ENCODE measurements around the gene ADCY7.

Gene ADCY7

GRCh38 chr16:50318796-50319578 is 52.6 kb downstream of the ADCY7 start:
- TF ChIP-seq SPI1 (IDR thresholded peaks at IDR 0.05; ENCODE audit: borderline replicate concordance, low read depth) (no peak), CTCF (IDR thresholded peaks at IDR 0.05; ENCODE audit: insufficient read depth, low read length) (no peak), GABPA (IDR thresholded peaks at IDR 0.05; ENCODE audit: low read depth) (no peak), POLR2AphosphoS5 (IDR thresholded peaks at IDR 0.05; ENCODE audit: low read depth) (no peak), REST (IDR thresholded peaks at IDR 0.05; ENCODE audit: insufficient replicate concordance, low read depth) (no peak)
- Histone ChIP-seq H3K27me3 (ENCODE audit: insufficient read depth, poor library complexity, severe bottlenecking) (no peaks in the 10 kb centered on the region), H3K4me3 (replicated peaks; ENCODE audit: insufficient read depth, low read length) (no peak overlapping the region), H3K27ac (replicated peaks) (no peak overlapping the region)
- no peak for DNase-seq (ENCODE audit: low read depth in 1 of 2, low spot score in 1 of 2)

GRCh38 chr16:50320310-50320709 is 54.0 kb downstream of the ADCY7 start:
- TF ChIP-seq GABPA (IDR thresholded peaks at IDR 0.05; ENCODE audit: low read depth) (no peak), REST (IDR thresholded peaks at IDR 0.05; ENCODE audit: insufficient replicate concordance, low read depth) (no peak), POLR2AphosphoS5 (IDR thresholded peaks at IDR 0.05; ENCODE audit: low read depth) (no peak), SPI1 (IDR thresholded peaks at IDR 0.05; ENCODE audit: borderline replicate concordance, low read depth) (no peak), CTCF (IDR thresholded peaks at IDR 0.05; ENCODE audit: insufficient read depth, low read length) (no peak)
- no peak for DNase-seq (ENCODE audit: low read depth in 1 of 2, low spot score in 1 of 2)
- Histone ChIP-seq H3K4me3 (replicated peaks; ENCODE audit: insufficient read depth, low read length) (no peak overlapping the region), H3K27me3 (ENCODE audit: insufficient read depth, poor library complexity, severe bottlenecking) (no peaks in the 10 kb centered on the region), H3K27ac (replicated peaks) (no peak overlapping the region)

- Histone ChIP-seq H3K27ac (replicated peaks) (no peak overlapping the region), H3K4me3 (replicated peaks; ENCODE audit: insufficient read depth, low read length) (no peak overlapping the region)
- TF ChIP-seq GABPA (IDR thresholded peaks at IDR 0.05; ENCODE audit: low read depth) (no peak), SPI1 (IDR thresholded peaks at IDR 0.05; ENCODE audit: borderline replicate concordance, low read depth) (no peak), REST (IDR thresholded peaks at IDR 0.05; ENCODE audit: insufficient replicate concordance, low read depth) (no peak), POLR2AphosphoS5 (IDR thresholded peaks at IDR 0.05; ENCODE audit: low read depth) (no peak), CTCF (IDR thresholded peaks at IDR 0.05; ENCODE audit: insufficient read depth, low read length) (no peak)
Observed at GRCh38 chr16:50322333-50322732, 56.0 kb downstream of the ADCY7 start.

More at GRCh38 chr16:50322333-50322732, 56.0 kb downstream of the ADCY7 start:
- H3K27me3 ChIP-seq (ENCODE audit: insufficient read depth, poor library complexity, severe bottlenecking) = no peaks in the 10 kb centered on the region
- no peak for DNase-seq (ENCODE audit: low read depth in 1 of 2, low spot score in 1 of 2)
